ENCODE results near the gene CSF3R. TPM values are rescaled to one million over a fixed set of nuclear protein-coding genes. Genes with fewer than 3 reads are reported as not detected.

CSF3R gene
- total and polyA plus RNA-seq, 2 donors (not counting 3 experiments of a cell fraction or from before 2014, with no cell fraction given), result not detected

GRCh38 chr1:36522461-36523229 is 39.9 kb upstream of the CSF3R start:
- Histone ChIP-seq H3K4me3 (replicated peaks in 1 of 3; ENCODE audit: insufficient read depth in 1 of 3, low read depth in 1 of 3, low read length in 3 of 3) (no peak overlapping the region), H3K27me3 (ENCODE audit: control insufficient read depth in 2 of 2, insufficient read depth in 2 of 2, low read length in 2 of 2) (no peaks in the 10 kb centered on the region), H3K79me2 (ENCODE audit: control insufficient read depth, insufficient read depth, low read length) (no peaks in the 10 kb centered on the region), H3K9me1 (replicated peaks; ENCODE audit: control insufficient read depth, extremely low read depth, insufficient read depth, low read length) (no peaks in the 10 kb centered on the region), H3K27ac (ENCODE audit: insufficient read depth, low read depth, low read length) (no peak overlapping the region), H3K4me2 (ENCODE audit: insufficient read depth, low read length) (no peak overlapping the region), H3K36me3 (ENCODE audit: control insufficient read depth in 2 of 2, extremely low read depth in 1 of 2, insufficient read depth in 2 of 2, low read length in 2 of 2) (no peaks in the 10 kb centered on the region), H3K4me1 (ENCODE audit: control insufficient read depth, extremely low read depth, insufficient read depth, low read length) (no peaks in the 10 kb centered on the region), H3K9ac (replicated peaks; ENCODE audit: extremely low read depth, insufficient read depth, low read length) (no peak overlapping the region), H2AFZ (ENCODE audit: low read depth, low read length) (no peak overlapping the region), H3K9me3 (replicated peaks; ENCODE audit: control insufficient read depth, insufficient read depth, low read length) (no peaks in the 10 kb centered on the region), H4K20me1 (replicated peaks; ENCODE audit: control insufficient read depth, extremely low read depth, insufficient read depth, low read length) (no peaks in the 10 kb centered on the region)
- no peak for DNase-seq (ENCODE audit: low read depth, low spot score)
- no TSS peak for BruUV-seq (replicated peaks)
- no peak for FAIRE-seq
- dilution Hi-C loops (cut with MboI; ENCODE audit: extremely low pct_ligation_motif_present, low sequenced_read_pairs), result no loop called here
- ChIA-PET POLR2A (no interaction called here), CTCF (no interaction called here)
- TF ChIP-seq POLR2A (IDR thresholded peaks at IDR 0.05; ENCODE audit: low read depth, low read length) (no peak), POLR2AphosphoS5 (IDR thresholded peaks at IDR 0.05; ENCODE audit: insufficient read depth, low read depth, low read length) (no peak)
- intact Hi-C loops (cut with micrococcal nuclease), result no loop called here

- H3K27me3 ChIP-seq (ENCODE audit: control insufficient read depth in 2 of 2, insufficient read depth in 2 of 2, low read length in 2 of 2), result no peaks in the 10 kb centered on the region
- H3K4me3 ChIP-seq (replicated peaks in 1 of 3; ENCODE audit: insufficient read depth in 1 of 3, low read depth in 1 of 3, low read length in 3 of 3), result no peak overlapping the region
- CTCF ChIA-PET, result no interaction called here
- H4K20me1 ChIP-seq (replicated peaks; ENCODE audit: control insufficient read depth, extremely low read depth, insufficient read depth, low read length), result no peaks in the 10 kb centered on the region
- no peak overlapping the region for H3K27ac ChIP-seq (ENCODE audit: insufficient read depth, low read depth, low read length)
- FAIRE-seq, result no peak
- no peaks in the 10 kb centered on the region for H3K9me1 ChIP-seq (replicated peaks; ENCODE audit: control insufficient read depth, extremely low read depth, insufficient read depth, low read length)
- TF ChIP-seq FOS (IDR thresholded peaks at IDR 0.05; ENCODE audit: borderline replicate concordance, insufficient read depth, low read length), result no peak
- TF ChIP-seq GATA2 (IDR thresholded peaks at IDR 0.05; ENCODE audit: insufficient read depth, insufficient read length, low read depth, low read length), result no peak
- no peak for TF ChIP-seq CTCF (IDR thresholded peaks at IDR 0.05; ENCODE audit: extremely low read depth in 1 of 2, insufficient read depth in 1 of 2, low read depth in 1 of 2, low read length in 2 of 2)
- no peak for TF ChIP-seq MAX (IDR thresholded peaks at IDR 0.05; ENCODE audit: insufficient read depth, insufficient read length)
- no peak for TF ChIP-seq POLR2A (IDR thresholded peaks at IDR 0.05; ENCODE audit: low read depth, low read length)
- POLR2A ChIA-PET, result no interaction called here
- DNase-seq (ENCODE audit: low read depth, low spot score), result no peak
- H3K9ac ChIP-seq (replicated peaks; ENCODE audit: extremely low read depth, insufficient read depth, low read length), result no peak overlapping the region
- H3K79me2 ChIP-seq (ENCODE audit: control insufficient read depth, insufficient read depth, low read length), result no peaks in the 10 kb centered on the region
- no TSS peak for BruUV-seq (replicated peaks)
- H3K36me3 ChIP-seq (ENCODE audit: control insufficient read depth in 2 of 2, extremely low read depth in 1 of 2, insufficient read depth in 2 of 2, low read length in 2 of 2), result no peaks in the 10 kb centered on the region
- H3K9me3 ChIP-seq (replicated peaks; ENCODE audit: control insufficient read depth, insufficient read depth, low read length), result no peaks in the 10 kb centered on the region
- no peak overlapping the region for H3K4me2 ChIP-seq (ENCODE audit: insufficient read depth, low read length)
- intact Hi-C loops (cut with micrococcal nuclease) (no loop called here), dilution Hi-C loops (cut with MboI; ENCODE audit: extremely low pct_ligation_motif_present, low sequenced_read_pairs) (no loop called here)
- H3K4me1 ChIP-seq (ENCODE audit: control insufficient read depth, extremely low read depth, insufficient read depth, low read length), result no peaks in the 10 kb centered on the region
- no peak overlapping the region for H2AFZ ChIP-seq (ENCODE audit: low read depth, low read length)
Observed at GRCh38 chr1:36522021-36522420, 39.3 kb upstream of the CSF3R start.

All from endothelial cell of umbilical vein (primary cell).